HG03066 (cell line): ENCODE measurements around the gene AGAP3.

Experiments used
- ATAC-seq: cut with Tn5 transposase; IDR thresholded peaks from one replicate; pipeline ENCODE4 v1.9.1; 2021; ENCODE audit warnings: low read depth; ENCODE audit not compliant: unreplicated experiment

AGAP3 gene

DNA sequence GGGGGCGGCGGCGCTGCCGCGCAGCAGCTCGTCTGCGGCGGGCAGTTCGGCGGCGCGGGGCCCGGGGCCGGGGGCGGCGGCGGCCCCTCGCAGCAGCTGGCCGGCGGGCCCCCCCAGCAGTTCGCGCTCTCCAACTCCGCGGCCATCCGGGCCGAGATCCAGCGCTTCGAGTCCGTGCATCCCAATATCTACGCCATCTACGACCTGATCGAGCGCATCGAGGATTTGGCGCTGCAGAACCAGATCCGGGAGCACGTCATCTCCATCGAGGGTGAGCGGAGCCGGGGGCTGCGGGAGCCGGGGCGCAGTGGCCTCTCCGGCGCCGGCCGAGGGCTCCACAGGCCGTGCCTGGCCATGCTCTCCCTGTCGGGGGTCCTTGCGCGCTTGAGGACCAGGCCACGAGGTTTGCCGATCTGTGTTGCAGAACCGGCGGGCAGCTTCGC, 548 bp downstream of the AGAP3 start:
- ATAC-seq: no peak

DNA sequence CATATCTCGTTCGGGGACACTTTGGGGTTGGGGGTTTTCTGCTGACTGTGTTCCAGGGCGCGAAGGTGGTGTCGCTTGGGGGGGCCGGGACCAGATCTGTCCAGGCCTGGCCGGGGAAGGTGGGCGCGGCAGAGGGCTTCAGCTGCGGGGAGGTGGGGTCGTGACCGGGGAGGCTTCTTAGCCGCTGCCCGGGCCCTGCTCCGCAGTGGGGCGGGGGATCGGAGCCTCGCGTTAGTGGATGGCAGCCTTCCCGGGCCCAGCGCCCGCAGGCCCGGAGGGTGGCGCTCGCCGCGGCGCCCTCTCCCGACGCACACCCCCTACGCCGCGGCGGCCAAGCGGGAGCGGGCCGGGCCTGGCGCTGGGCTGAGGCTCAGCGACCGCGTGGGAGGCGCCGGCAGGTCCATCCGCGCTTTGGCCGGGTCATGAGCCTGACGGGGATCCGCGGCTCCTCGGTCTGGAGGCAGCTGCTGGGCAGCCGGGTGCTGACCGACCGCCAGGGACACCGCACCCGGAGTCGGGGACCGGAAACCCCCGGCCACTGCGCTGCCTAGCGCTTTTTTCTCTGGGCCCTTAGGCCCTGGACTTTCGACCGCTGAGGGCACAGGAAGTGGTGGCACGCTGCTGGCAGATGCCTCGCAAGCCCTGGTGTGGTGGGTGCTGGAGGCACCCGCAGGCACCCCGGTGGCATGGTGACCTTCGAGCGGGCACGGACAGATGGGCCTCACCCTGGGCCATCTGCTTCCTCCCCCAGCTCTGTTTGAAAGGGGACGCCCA, 1.2 kb downstream of the AGAP3 start:
- ATAC-seq: no peak

DNA sequence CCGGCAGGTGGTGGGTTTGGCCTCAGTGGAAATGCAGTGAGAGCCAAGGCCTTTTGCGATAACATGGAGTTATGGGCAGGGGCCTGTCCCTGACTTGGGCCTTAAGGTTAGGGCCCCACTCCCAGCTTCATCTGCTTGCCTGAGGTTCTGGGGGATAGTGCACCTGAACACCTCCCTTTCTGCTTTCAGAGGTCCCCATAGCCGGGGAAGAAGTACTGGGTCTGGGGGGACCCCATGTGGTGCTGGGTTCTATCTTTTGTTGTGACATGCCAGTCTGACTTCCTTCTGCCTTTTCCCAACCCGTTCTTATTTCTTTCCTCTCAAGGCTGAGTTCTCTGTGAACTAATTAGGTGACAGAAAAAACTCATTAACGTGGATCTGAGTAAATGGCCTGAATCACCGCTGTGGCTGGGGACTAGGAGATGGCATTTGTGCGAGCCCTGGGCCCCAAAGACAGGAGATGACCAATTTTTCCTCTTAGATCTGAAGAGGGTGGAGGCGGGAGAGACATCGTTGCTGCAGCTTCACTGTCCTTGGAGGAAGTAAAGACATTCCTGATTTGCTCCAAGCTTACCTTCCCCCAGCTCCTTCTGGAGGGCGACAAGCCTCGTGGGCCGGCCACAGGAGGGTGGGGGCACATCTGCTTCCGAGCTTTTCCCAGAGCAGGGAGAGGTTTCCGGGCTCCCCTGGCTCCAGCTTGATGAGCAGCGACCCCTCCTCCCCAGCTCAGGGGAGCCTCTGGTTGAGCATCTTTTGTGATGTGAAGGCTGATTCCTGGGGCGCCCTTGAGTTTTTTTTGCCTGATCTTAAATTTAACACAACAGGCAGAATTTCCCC, 2.0 kb downstream of the AGAP3 start:
- ATAC-seq: no peak

DNA sequence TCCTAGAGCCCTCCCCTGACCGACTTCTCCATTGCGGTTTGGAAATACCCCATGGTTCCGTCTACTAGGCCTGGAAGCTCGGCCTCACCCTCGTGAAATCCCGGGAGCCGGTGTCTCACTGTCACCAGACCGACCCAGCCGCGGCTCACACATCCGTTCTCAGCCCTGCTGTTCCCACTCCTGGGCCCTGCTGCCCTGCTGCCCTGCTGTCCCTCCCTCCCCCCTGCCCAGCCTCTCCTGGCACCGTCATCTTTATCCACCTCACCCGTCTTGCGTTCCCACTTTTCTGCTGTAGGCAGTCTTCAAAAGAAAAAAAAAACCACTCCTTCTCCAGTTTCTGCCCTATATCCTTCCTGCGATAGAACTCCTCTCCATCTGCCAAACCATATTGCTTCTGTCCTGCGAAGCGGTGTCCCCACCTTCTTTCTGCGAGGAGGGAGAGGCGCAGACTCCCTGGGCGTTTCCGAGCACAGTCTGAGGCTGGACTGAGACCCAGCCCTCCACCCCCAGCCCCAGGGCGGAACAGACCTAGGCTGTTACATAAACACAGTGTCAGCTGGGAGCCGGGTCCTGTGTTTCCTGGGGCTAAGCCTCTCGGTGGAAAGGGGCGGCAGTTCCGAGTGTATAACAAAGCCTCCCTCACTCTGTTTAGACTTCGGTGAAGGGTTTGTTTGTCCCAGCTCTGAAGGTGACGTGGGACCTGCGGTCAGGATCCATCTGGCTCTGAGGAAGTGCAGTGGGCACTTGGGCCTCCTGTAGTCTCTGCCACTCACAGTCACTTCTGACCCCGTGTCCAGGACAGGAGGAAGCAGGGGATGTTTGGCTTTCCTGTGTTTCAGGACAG, 2.8 kb downstream of the AGAP3 start:
- no peak for ATAC-seq

DNA sequence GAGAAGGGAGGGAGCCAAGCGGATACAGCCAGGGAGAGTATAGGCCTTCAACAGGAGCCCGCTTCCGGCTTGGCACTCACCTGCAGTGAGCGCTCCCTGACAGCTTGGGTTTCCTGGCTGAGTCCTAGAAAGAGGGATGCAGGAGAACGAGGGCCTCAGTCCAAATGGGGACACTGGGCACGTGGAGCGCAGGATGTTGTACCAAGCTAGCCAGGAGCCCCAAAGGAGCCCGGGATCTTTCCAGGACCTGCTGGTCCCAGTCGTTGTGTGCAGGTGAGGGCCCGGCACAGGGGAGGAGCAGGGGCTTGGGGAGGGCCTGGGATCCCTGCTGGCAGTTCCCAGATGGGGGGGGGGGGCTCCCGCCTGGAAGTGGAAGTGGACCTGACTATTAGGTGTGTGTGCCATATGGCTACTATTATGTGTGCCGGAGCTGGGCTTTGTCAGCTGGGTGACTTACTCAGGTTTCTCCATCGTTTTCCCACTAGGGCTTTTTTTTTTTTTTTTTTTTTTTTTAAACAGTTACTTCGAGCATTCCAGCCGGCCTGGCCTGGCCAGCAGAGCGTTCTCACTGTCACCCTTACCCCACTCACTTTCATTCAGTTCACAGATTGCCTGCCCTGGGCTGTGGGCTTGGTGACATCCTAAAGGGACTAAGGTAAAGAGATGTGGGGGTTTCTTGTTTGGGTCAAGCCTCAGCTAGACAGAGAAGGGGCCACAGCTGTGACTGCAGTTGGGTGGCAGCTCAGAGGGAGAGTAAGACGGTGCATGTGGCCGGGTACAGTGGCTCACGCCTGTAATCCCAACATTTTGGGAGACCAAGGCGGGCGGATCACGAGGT, 3.8 kb downstream of the AGAP3 start:
- ATAC-seq: no peak

DNA sequence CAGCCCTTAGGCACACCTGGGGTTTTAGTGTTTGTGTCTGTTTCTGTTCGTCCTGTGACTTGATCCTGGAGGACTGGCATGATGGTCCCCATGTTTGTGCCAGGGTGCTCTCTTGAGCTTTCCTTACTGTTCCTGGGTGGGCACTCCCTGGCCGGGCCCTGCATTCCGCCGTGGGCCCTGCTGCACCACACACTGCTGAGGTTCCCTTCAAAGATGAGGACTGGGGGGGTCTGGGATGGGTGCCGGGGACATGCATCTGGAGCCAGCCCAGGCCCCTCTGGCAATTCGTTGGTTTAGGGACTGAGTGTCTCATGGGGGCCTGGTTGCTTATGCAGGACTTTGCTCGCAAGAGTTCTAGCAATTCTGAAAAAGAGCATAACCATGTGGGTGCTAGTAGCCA, 4.7 kb downstream of the AGAP3 start:
- no peak for ATAC-seq

DNA sequence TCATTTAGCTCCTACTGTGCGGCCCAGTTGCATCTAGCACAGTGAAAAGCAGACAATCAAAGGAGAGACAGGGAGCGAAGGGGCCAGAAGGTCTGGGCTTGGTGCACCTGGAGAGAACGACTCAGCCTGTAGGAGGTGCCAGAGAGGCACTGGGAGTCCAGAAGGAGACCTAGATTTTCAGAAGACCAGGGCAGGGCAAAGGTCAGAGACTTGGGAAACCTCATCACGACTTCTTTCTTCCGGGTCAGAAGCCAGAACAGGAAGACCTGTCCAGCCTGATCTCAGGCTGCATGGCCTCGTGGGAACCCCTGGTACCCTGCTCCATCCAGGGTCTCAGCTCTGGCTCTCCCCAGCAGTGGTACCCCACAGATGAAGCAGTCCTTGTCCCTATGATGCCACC, 5.2 kb downstream of the AGAP3 start:
- ATAC-seq: no peak

DNA sequence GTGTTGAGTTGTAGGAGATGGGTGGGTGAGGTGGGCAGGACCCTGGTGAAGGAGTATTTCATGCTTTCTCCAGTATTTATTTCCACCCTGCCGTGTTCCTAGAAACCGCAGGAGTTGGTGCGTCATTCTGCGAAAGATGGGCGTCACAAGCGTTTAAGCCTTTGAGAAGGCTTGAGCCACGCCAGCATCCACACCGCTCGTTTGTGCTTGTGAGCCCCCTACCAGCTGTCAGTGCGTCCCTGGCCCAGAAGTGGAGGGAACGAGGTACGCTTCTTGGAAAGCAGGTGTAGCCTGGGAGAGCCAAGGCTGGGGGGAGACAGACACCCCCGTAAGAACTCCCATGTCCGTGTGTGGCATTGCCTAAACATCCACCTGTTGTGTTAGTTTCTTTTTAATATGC, 5.7 kb downstream of the AGAP3 start:
- no peak for ATAC-seq

DNA sequence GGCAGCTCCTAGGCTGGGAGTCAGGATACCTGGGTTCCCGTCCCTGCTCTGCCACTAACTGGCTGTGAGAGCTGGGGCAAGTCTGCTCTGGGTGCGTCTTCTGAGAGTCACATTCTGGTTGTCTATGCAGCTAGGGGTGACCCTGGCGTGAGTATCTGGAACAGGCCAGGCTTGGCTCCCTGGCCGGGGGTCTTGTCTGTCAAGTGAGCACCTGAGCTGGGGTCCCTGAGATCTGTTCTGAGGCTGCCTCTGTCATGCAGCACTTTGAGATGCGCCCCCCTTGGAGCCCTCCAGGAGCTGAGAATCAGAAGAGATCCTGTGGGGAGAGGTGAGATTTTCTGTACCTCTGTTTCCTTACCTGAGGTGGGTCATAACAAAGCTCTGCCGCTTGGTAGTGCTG, 7.5 kb downstream of the AGAP3 start:
- ATAC-seq: no peak

DNA sequence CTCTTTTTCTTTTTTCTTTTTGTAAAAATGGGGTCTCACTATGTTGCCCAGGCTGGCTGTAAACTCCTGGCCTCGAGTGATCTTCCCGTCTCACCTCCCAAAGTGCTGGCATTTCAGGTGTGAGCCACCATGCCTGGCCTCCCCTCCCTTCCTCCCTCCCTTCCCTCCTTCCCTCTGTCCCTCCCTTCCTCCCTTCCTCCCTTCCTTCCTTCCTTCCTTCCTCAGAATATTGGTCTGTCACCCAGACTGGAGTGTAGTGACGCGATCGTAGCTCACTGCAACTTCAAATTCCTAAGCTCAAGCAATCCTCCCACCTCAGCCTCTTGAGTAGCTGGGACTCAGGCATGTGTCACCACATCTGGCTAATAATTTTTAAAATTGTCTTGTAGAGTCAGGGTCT, 8.4 kb downstream of the AGAP3 start:
- ATAC-seq: no peak

DNA sequence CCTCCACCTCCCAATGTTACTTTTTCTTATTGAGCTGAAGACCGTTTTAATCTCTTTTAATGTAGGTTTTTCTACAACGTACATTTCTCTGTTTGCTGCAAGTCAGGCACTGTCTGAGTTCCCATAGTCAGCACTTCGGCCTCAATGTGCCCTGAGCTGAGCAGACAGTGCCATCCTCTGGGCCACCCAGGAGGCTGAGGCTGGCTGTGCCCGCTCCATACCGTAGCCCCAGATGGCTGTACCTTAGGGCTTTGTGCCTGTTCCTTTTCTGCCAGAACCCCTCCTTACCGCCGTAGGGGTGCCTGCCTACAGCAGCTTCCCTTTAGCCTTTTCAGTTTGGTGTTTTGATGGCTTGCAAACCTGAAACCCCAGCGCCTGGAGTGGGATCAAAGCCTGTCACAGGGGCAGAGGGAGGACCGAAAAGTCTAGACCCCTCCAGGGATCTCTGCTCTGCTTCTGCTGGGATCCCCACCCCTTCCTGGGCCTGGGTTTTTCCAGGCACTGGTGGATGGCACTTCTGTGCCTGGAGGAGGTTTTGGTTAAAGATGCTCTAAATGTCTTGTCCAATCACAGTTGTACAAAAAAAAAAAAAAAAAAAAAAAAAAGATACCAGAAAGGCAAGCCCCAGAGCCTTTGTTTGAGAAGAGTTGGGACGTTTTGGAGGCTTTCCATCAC, 9.0 kb downstream of the AGAP3 start:
- no peak for ATAC-seq

DNA sequence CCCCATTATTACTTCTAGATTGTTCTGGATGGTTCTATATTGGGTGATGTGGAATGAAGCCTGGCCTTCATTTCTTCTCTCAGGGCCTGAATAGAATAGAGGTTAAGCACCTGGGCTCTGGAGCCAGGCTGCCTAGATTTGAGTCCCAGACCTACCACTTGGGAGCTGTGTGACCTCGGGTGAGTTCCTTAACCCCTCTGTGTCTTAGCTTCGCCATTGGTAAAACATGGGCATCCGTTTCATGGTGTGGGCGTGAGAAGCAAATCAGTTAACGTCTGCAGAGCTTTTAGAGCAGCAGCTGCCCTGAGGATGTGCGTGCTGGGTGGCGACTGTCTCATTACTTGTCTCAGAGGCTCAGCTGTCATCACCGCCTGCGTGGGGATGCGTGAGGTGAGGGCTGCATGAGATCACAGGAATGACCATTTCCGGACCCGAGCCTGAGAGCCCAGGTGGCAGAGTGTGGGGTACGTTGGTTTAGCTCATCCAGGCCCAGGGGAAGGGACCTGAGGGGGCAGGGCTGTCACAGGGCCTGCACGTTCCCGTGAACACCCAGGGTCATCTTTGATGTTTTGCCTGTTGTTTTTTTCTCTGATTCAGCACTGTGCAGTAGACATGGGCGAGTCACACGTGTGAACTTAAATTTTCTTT, 9.7 kb downstream of the AGAP3 start:
- ATAC-seq: no peak

DNA sequence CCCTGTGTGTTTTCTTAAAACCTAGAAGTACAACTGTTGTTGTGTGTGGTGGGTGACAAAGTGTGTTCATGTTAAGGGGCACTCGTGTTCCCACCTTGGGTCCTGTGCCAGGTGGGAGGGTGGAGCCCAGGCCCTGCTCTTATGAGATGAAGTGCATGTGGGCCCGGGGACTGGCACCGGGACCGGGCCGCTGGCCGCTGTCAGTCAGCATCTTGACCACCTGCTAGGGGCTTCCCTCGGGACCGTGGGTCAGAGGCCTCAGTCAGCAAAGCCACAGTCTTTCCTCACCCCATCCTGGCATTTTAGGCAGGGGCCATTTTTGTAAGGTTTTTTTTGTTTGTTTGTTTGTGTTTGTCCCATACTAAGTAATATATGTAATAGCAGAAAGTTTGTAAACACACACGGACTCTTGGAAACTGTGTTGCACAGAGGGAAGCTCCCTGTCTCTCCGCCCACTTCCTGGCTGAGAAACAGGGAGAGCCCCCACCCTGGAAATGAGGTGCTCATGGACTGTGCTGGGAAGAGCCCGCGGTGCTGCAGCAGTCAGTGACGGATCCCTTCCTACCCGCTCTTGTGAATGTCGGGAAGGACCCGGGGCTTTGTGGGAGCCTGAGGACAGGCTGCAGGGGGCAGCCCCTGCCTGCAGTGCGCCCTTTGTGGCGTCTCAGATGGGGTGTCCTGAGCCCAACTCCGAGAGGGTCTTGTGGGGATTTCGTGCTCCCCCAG, 13.4 kb downstream of the AGAP3 start:
- ATAC-seq: no peak

DNA sequence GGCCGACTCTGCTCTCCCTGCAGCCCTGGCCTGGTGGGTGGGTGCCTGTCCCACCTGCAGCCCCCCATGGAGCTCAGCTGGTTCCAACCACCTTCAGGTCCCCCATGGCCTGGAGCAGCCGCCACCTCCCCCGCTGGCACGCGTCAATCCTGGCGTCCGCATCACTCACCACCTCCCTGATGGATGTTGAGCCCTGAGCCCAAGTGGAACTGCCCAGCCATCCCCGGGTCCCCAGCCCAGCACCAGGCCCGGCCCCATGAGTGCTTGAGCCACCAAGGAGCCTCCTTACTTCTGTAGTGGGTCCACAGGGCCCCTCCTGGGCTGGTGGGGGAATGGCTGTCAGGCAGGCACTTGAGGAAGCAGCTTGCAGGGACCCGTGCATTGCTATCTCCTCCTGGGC, 14.6 kb downstream of the AGAP3 start:
- ATAC-seq: no peak

DNA sequence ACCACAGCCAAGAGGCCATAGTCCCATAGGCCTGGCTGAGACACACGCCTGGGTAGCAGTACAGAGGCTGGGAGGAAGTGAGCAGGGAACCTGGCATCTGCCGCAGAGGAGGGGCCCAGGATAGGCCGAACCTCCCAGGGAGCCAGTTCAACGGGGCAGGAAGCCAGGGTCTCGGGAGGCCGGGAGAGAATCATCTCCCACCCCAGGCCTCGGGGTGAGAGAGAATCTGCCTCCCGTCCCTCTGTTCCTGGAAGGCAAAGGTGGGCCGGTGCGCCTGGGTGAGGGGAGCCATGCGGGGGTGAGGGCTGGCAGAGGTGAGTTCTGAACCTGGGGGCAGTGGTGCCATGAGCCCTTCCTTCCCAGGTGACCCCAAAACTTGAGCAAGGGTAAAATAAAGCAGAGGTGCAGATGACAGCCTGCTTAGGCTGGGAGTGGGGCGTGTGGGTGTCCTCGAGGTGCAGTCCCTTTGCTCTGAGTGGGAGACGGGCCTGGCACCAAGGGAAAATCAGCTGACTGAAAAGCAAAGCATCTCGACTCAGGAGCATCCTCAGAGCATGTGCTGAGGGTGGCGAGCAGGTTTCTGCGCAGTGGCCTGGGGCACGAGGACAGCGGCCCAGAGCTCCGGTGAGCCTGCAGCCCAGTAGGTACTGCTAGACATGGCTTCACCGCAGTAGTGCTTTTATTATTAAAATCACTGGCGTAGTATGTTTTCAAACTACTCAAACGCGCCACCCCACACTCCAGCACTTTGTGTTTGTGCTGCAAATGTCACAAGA, 15.5 kb downstream of the AGAP3 start:
- ATAC-seq: no peak

DNA sequence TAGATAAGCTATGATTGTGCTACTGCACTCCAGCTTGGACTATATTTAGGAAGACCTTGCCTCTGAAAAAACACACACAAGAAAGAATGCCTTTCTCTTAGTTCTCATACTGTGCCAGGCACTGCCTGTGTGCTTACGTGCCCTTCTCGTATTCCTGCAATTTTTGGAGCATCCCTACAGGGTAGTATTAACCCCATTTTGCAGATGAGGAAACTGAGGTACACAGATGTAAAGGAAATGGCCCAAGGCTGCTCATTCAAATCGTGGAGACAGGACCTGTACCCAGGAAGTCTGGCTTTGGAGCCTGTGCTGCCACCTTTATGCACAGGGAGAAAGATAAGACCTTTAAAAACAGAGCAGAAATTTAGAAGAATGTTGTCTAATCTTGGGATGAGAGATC, 16.7 kb downstream of the AGAP3 start:
- ATAC-seq: no peak

DNA sequence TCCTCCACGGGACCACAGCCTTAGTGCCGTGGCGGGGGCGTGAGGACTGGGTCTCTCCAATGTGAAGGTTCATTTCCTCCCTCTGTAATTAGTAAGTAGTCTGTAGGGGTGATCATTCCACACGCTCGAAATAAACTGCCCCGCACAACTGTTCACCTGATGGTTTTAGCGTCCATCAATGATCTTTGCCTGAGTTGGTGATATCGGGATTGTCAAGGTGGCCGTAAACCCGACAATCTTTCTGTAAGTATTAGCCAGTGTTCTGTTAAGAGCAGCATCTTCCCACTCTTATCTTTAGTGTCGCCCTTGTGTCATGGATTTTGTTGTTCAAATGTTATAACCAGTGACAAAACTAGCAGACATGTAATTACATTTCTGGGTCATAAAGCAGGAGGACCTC, 17.7 kb downstream of the AGAP3 start:
- ATAC-seq: no peak
